Adrenal gland (tissue), 12 donors: ENCODE data around the gene ERAL1. TPM values are rescaled to one million over a fixed set of nuclear protein-coding genes. Genes with fewer than 3 reads are reported as not detected.
A peak's percentile ranks its signal among the peaks of the same experiment; 100 is the strongest.
"Not testable (repeated sequence)": the region's sequence is repeated elsewhere in the genome, so short reads cannot be mapped to it uniquely, and the experiment has no call there.

Experiments
- DNase-seq, 7 donors: peaks; one replicate each; pipeline ENCODE4 v3.0.0-alpha.2; 2019 to 2020
- H3K27ac ChIP-seq, 5 donors: fragments of 200-600 bp; sonication (generic) in 4 of 5; 1 replicate in 3 of 5; 2 replicates in 2 of 5; pipeline versions ENCODE4 v1.5.1 to v1.8.0; 2016 to 2020; ENCODE audit warnings: mild to moderate bottlenecking in 1 of 5
- H3K27me3 ChIP-seq: fragments of 200-600 bp; 2 replicates; pipeline ENCODE4 v1.8.0; 2021
- H3K36me3 ChIP-seq, 2 donors: fragments of 200-600 bp; replicated peaks in 1 of 2; 1 replicate in 1 of 2; 2 replicates in 1 of 2; pipeline versions ENCODE4 v1.5.1 to v1.8.0; 2018 to 2022
- H3K4me1 ChIP-seq, 2 donors: fragments of 200-600 bp; replicated peaks in 1 of 2; 1 replicate in 1 of 2; 2 replicates in 1 of 2; pipeline versions ENCODE4 v1.5.1 to v1.8.0; 2018 to 2021
- H3K4me3 ChIP-seq, 4 donors: fragments of 200-600 bp; sonication (generic) in 3 of 4; one replicate each; pipeline ENCODE4 v1.5.1; 2016 to 2018
- H3K9me3 ChIP-seq, 3 donors: fragments of 200-600 bp; sonication (generic) in 1 of 3; replicated peaks in 1 of 3; 1 replicate in 2 of 3; 2 replicates in 1 of 3; pipeline versions ENCODE4 v1.5.1 to v1.8.0; 2016 to 2021
- CTCF ChIP-seq, 6 experiments: fragments of 450-650 bp in 4 of 6; fragments of 200-600 bp in 2 of 6; sonication (generic) in 1 of 6; IDR thresholded peaks; 1 replicate in 5 of 6; 2 replicates in 1 of 6; pipeline versions ENCODE4 v1.5.1 to v1.8.0; 2016 to 2021; ENCODE audit warnings: antibody characterized with exemption in 6 of 6, mild to moderate bottlenecking in 2 of 6, moderate library complexity in 1 of 6
- POLR2A ChIP-seq, 2 donors: fragments of 450-650 bp; IDR thresholded peaks; one replicate each; pipeline ENCODE4 v1.6.1; 2017; ENCODE audit warnings: antibody characterized with exemption in 2 of 2, mild to moderate bottlenecking in 2 of 2, moderate library complexity in 1 of 2
- WGBS, 4 donors: extraction: QIAGEN DNeasy Blood & Tissue Kit in 2 of 4; methylation state at CpG; one replicate each; pipeline versions ENCODE4 v1.1.5 to v1.1.7; 2013 to 2017; 5-methylcytosine and 5-hydroxymethylcytosine counted together
- intact Hi-C, 2 donors: fragments of 100-400 bp; cut with DNase I; formaldehyde crosslinking; loops; one replicate each; pipeline versions ENCODE4 v1.14.1 to v1.15.0; 2022 to 2023
- polyA plus RNA-seq, 3 donors: library from polyadenylated mRNA; stranded (reverse); fragments of 200-250 nt in 2 of 3; fragments of 350-450 nt in 1 of 3; fragmentation: Illumina TruSeq in 1 of 3; extraction: RNeasy Lipid Tissue Mini Kit (QIAGEN cat#74804) in 1 of 3; gene quantifications; one replicate each; pipeline ENCODE4 v1.2.3, GENCODE V29; 2013 to 2014
- total RNA-seq, 9 donors: library from RNA; depleted of rRNA in 4 of 9; stranded (reverse); fragments of >200 nt in 4 of 9; fragments of 120-200 nt in 1 of 9; fragmentation: NEBNext Ultra II Directional in 1 of 9; extraction: Animal tissue kit (Norgen Biotek cat#: 25700) in 1 of 9; gene quantifications; one replicate each; pipeline versions ENCODE4 v1.1.0 to v1.2.4, GENCODE V29; 2013 to 2023
- donor health status: healthy with polysubstance abuse.
- donor health status: Bipolar disorder and iron deficiency.
- donor health status: DM: yes; HTN: yes; CAD: no.
- donor health status: DM: no; HTN: no; CAD: no.
- donor health status: DM: no; HTN: no; CAD: no.
- donor health status: DM: yes; HTN: yes; CAD: no.

Gene ERAL1
- total and polyA plus RNA-seq, 12 donors = 42.8 to 80.8 (median 55.1) TPM

- intact Hi-C loops = loop anchor here in 1 of 2 donors (10.0 kb wide), 1 partner anchor 94 kb away; no protein-coding TSS in a partner anchor
- not testable (repeated sequence) for H3K4me3 ChIP-seq, H3K4me1 ChIP-seq, H3K27ac ChIP-seq, H3K36me3 ChIP-seq, H3K27me3 ChIP-seq, H3K9me3 ChIP-seq
- DNase-seq = peak in 4 of 7 donors; percentile 28 to 60 (median 40)
- peak in 5 of 6 experiments; percentile 26 to 45 (median 39) for TF ChIP-seq CTCF (IDR thresholded peaks at IDR 0.05)
- WGBS, 4 donors = 80 to 86% (median 86%) methylated on average over 15 of the region's 15 CpGs
Observed at GRCh38 chr17:28848667-28849066, 6.1 kb upstream of the ERAL1 start.

DNA sequence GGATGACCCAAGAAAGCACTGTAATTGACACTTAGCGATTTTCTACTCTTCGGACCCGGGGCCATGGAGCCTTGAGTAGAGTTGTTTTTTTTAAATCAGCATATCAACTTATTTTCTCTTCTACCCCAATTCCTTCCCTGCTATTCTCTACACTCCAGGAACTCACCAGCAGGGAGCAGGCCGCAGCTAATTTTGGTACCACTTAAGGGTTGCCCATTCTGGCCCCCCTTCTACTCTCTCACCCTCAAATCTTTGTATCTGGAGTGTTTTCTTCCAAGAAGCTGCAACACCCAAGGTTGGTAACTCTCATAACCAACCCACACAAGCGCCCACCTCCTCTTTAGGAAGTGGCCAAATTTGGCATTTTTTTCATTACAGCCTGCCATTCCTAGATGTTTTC, 5.5 kb upstream of the ERAL1 start:
- Histone ChIP-seq H3K36me3 (no peaks in the 10 kb centered on the region), H3K4me3 (no peak overlapping the region), H3K4me1 (no peaks in the 10 kb centered on the region), H3K27me3 (no peaks in the 10 kb centered on the region), H3K9me3 (no peaks in the 10 kb centered on the region), H3K27ac (no peak overlapping the region)
- TF ChIP-seq POLR2A (IDR thresholded peaks at IDR 0.05) = no peak
- TF ChIP-seq CTCF (IDR thresholded peaks at IDR 0.05) = no peak
- intact Hi-C loops = loop anchor here in 1 of 2 donors (10.0 kb wide), 1 partner anchor 94 kb away; no protein-coding TSS in a partner anchor
- WGBS, 4 donors = 78 to 85% (median 82%) methylated on average over 5 of the region's 5 CpGs
- DNase-seq = no peak

DNA sequence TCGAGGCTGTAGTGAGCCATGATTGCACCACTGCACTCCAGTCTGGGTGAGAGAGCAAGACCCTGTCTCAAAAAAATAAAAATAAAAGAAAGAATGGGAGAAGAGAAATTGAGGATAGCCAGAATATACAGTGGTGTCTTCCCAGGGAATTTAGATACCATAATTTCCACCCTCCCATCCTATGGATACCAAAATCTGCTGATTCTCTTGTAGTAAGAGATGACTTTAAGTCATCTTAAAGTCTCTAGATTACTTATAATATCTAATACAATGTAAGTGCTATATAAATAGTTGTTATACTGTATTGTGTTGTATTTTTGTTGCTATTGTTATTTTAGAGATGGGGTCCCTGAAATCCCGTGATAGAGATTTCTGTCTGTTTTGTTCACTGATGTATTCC, 1.5 kb upstream of the ERAL1 start:
- DNase-seq = no peak
- H3K9me3 ChIP-seq = no peaks in the 10 kb centered on the region
- 91 to 100% (median 95%) methylated on average over 2 of the region's 2 CpGs for WGBS, 4 donors
- peaks cover 6 to 9% of the 10 kb centered on the region in 2 donors for H3K4me1 ChIP-seq
- no peak for TF ChIP-seq POLR2A (IDR thresholded peaks at IDR 0.05)
- no peak for TF ChIP-seq CTCF (IDR thresholded peaks at IDR 0.05)
- no peaks in the 10 kb centered on the region for H3K27me3 ChIP-seq
- H3K4me3 ChIP-seq = no peak overlapping the region
- intact Hi-C loops = loop anchor here in 1 of 2 donors (10.0 kb wide), 1 partner anchor 62 kb away; no protein-coding TSS in a partner anchor
- no peak overlapping the region for H3K27ac ChIP-seq
- H3K36me3 ChIP-seq = peaks cover 0 to 10% of the 10 kb centered on the region in 2 donors

DNA sequence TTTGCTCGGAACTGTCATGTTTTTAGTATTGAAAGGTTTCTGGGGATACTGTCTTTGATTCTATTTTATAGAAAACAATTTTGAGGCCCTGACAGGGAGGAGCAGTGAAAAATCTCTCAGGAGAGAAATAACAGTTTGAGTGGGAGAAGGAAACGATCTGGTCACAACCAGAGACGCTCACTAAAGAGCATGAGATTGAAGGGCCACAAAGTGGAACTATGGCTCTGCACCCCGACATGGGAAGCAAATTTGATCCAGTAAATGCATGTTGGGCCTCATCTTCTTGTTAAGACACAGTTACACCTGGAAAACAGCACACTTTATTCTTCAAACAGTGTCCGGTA, 492 bp downstream of the ERAL1 start:
- Histone ChIP-seq H3K27ac (peak overlapping the region in 3 of 5 donors; percentile 58 to 73 (median 64)), H3K4me1 (peaks cover 6 to 9% of the 10 kb centered on the region in 2 donors), H3K9me3 (no peaks in the 10 kb centered on the region), H3K27me3 (no peaks in the 10 kb centered on the region), H3K4me3 (peak overlapping the region in 3 of 4 donors; percentile 68 to 93 (median 69)), H3K36me3 (peaks cover 0 to 31% of the 10 kb centered on the region in 2 donors)
- TF ChIP-seq POLR2A (IDR thresholded peaks at IDR 0.05) (no peak), CTCF (IDR thresholded peaks at IDR 0.05) (no peak)
- no peak for DNase-seq
- intact Hi-C loops = loop anchor here in 1 of 2 donors (10.0 kb wide), 1 partner anchor 59 kb away; no protein-coding TSS in a partner anchor
- WGBS, 4 donors = 13 to 17% (median 14%) methylated on average over 5 of the region's 5 CpGs
